ENCODE measurements around the gene SLC13A4.

- TF ChIP-seq, protein P1, sequence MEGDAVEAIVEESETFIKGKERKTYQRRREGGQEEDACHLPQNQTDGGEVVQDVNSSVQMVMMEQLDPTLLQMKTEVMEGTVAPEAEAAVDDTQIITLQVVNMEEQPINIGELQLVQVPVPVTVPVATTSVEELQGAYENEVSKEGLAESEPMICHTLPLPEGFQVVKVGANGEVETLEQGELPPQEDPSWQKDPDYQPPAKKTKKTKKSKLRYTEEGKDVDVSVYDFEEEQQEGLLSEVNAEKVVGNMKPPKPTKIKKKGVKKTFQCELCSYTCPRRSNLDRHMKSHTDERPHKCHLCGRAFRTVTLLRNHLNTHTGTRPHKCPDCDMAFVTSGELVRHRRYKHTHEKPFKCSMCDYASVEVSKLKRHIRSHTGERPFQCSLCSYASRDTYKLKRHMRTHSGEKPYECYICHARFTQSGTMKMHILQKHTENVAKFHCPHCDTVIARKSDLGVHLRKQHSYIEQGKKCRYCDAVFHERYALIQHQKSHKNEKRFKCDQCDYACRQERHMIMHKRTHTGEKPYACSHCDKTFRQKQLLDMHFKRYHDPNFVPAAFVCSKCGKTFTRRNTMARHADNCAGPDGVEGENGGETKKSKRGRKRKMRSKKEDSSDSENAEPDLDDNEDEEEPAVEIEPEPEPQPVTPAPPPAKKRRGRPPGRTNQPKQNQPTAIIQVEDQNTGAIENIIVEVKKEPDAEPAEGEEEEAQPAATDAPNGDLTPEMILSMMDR (IDR thresholded peaks at IDR 0.05; ENCODE audit: low read depth, low read length, missing input control): peak; percentile 77
- no peak for TF ChIP-seq YY1 (IDR thresholded peaks at IDR 0.05)
- no peak for TF ChIP-seq REST (IDR thresholded peaks at IDR 0.05)
- TF ChIP-seq, protein P2, sequence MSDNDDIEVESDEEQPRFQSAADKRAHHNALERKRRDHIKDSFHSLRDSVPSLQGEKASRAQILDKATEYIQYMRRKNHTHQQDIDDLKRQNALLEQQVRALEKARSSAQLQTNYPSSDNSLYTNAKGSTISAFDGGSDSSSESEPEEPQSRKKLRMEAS (IDR thresholded peaks at IDR 0.05): no peak
Measured at GRCh38 chr7:135645296-135645904, 82.6 kb downstream of the SLC13A4 start.

All from liver (tissue), 2 donors.